Measurements from ENCODE around the gene WBP1. TPM values are rescaled to one million over a fixed set of nuclear protein-coding genes. Genes with fewer than 3 reads are reported as not detected.

Gene WBP1
- total and polyA plus RNA-seq, 10 of the 15 experiments (the other 5 are each of a cell fraction or from before 2014, with no cell fraction given) = 4.2 to 76.8 (median 43.8) TPM

DNA sequence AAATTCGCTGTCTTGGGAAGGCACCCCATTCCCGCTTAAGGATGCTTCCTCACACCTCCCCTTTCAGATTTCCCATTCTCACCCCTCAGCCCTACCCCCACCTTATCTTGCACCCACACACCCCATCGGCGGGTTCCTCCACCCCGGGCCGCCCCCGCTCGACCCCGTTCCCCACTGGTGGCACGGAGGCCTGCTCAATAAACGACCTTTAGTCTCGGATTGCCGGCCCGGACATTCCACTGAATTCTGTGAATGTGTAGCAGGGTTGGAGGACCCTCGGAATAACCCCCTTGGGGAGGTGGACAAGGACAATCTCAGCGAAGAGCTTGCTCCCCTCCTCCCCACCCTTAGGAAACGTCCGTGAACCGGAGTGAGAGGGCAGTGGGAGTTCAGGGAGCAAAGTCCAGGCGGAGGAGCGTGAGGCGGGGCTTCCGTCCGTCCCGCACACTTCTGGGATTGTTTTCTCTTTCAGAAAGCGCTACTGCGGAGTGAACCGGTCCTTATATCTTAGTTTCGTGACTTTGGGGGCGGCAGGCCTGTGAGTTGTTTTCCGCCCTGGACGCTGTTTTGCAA, 44.0 kb downstream of the WBP1 start:
- no peak for ATAC-seq
- in situ Hi-C loops (cut with MboI) = no loop called here
- ChIA-PET CTCF (interaction anchor here (4.8 to 13.9 kb wide), 3 partner anchors 19 to 84 kb away, joined by 34 to 231 read pairs (median 135); partner anchors contain the start of genes AUP1, CCDC142, DQX1 and HTRA2), RAD21 (ENCODE audit: unreplicated experiment) (interaction anchor here (0.8 to 2.9 kb wide), 5 partner anchors 18 to 87 kb away, joined by 3 to 10 read pairs (median 8); partner anchors contain the start of genes AUP1, CCDC142, HTRA2 and TTC31), POLR2A (interaction anchor here (1.9 kb wide), 1 partner anchor 111 kb away, joined by 4 read pairs; no protein-coding TSS in a partner anchor), SMC1A (ENCODE audit: uncharacterized antibody, unreplicated experiment) (interaction anchor here (1.3 to 7.0 kb wide), 2 partner anchors 13 to 84 kb away, joined by 5 to 71 read pairs; no protein-coding TSS in a partner anchor)
- H3K27me3 ChIP-seq (replicated peaks in 1 of 2; ENCODE audit: control insufficient read depth in 2 of 2, insufficient read depth in 2 of 2, low read length in 1 of 2) = peaks cover 15 to 25% of the 10 kb centered on the region in 2 experiments; a peak in 3 of 4 replicates
- peak overlapping the region; percentile 73 for H3K4me3 ChIP-seq
- H3K79me2 ChIP-seq (ENCODE audit: control insufficient read depth, insufficient read depth, low read length) = peaks cover 12% of the 10 kb centered on the region
- H3K4me1 ChIP-seq (ENCODE audit: control insufficient read depth, insufficient read depth, low read length) = peaks cover 30% of the 10 kb centered on the region
- peaks cover 0 to 7% of the 10 kb centered on the region in 2 experiments; a peak in 1 of 4 replicates for H3K36me3 ChIP-seq (ENCODE audit: control insufficient read depth in 2 of 2, insufficient read depth in 2 of 2, low read length in 1 of 2)
- peak overlapping the region; percentile 93 for H3K4me2 ChIP-seq (ENCODE audit: control insufficient read depth, insufficient read depth)
- no peak for DNase-seq (ENCODE audit: low read depth, low spot score)
- no TSS peak for BruUV-seq (replicated peaks)
- intact Hi-C loops (cut with micrococcal nuclease; ENCODE audit: unreplicated experiment) = loop anchor here (2.0 kb wide), 1 partner anchor 19 kb away; the partner anchor contains the start of genes CCDC142 and TTC31
- H2AFZ ChIP-seq (ENCODE audit: control insufficient read depth, low read depth, low read length) = peak overlapping the region; percentile 85
- no peaks in the 10 kb centered on the region for H3K9me3 ChIP-seq (replicated peaks; ENCODE audit: control insufficient read depth, insufficient read depth, low read length)
- no peak for FAIRE-seq
- no peaks in the 10 kb centered on the region for H4K20me1 ChIP-seq (ENCODE audit: control insufficient read depth, insufficient read depth)
- H3K9ac ChIP-seq (ENCODE audit: control insufficient read depth, insufficient read depth, low read length) = peak overlapping the region; percentile 55
- TF ChIP-seq NR2C2 (IDR thresholded peaks at IDR 0.05; ENCODE audit: borderline replicate concordance, control insufficient read depth, insufficient read length, low read depth) (no peak), PRDM15 (CRISPR knock-in tag; IDR thresholded peaks at IDR 0.05) (no peak), MXI1 (IDR thresholded peaks at IDR 0.05; ENCODE audit: low read depth, low read length) (no peak), SRF (IDR thresholded peaks at IDR 0.05; ENCODE audit: low read depth in 2 of 2, low read length in 2 of 2) (no peak), NFYA (IDR thresholded peaks at IDR 0.05; ENCODE audit: borderline replicate concordance, low read depth, low read length) (no peak), BHLHE40 (IDR thresholded peaks at IDR 0.05; ENCODE audit: borderline replicate concordance in 1 of 2, low read depth in 2 of 2, low read length in 1 of 2) (peak in 1 of 2 experiments; percentile 23; a peak in 1 of 4 replicates), NR2C1 (IDR thresholded peaks at IDR 0.05) (peak; percentile 44; the same call in 1 of the 2 replicates), JUNB (IDR thresholded peaks at IDR 0.05) (no peak)
- no peak overlapping the region for H3K27ac ChIP-seq (ENCODE audit: control insufficient read depth, insufficient read depth)
- WGBS (ENCODE audit: insufficient coverage, insufficient replicate concordance, low lambda C conversion rate, missing lambda C conversion rate) = 21% methylated on average over 24 of the region's 32 CpGs
